H9 (cell line): ENCODE results near the gene SPTAN1. TPM values are rescaled to one million over a fixed set of nuclear protein-coding genes. Genes with fewer than 3 reads are reported as not detected.

Experiments
- DNase-seq: peaks from one replicate; pipeline ENCODE4 v3.0.0-alpha.2; 2017
- H2AFZ ChIP-seq: one replicate; pipeline ENCODE4 v1.6.1; 2013; ENCODE audit warnings: mild to moderate bottlenecking, low read length, control low read depth, moderate library complexity
- H2AK5ac ChIP-seq: 2 replicates; pipeline ENCODE4 v1.6.1; 2013; ENCODE audit warnings: low read length, control low read depth, mixed read lengths; ENCODE audit not compliant: insufficient read length
- H2BK120ac ChIP-seq: one replicate; pipeline ENCODE4 v1.6.1; 2013; ENCODE audit warnings: low read depth, mild to moderate bottlenecking, low read length, control low read depth, inconsistent platforms; ENCODE audit not compliant: poor library complexity, severe bottlenecking
- H2BK12ac ChIP-seq: 2 replicates; pipeline ENCODE4 v1.6.1; 2013; ENCODE audit warnings: low read length, control low read depth, mixed read lengths, low read depth; ENCODE audit not compliant: insufficient read length
- H2BK15ac ChIP-seq: 2 replicates; pipeline ENCODE4 v1.6.1; 2013; ENCODE audit warnings: low read depth, low read length, control low read depth
- H2BK20ac ChIP-seq: one replicate; pipeline ENCODE4 v1.6.1; 2013; ENCODE audit warnings: low read depth, mild to moderate bottlenecking, low read length, control low read depth, inconsistent platforms; ENCODE audit not compliant: poor library complexity, severe bottlenecking
- H2BK5ac ChIP-seq: 2 replicates; pipeline ENCODE4 v1.6.1; 2013; ENCODE audit warnings: low read length, control low read depth, mixed read lengths; ENCODE audit not compliant: insufficient read length
- H3K14ac ChIP-seq: 2 replicates; pipeline ENCODE4 v1.6.1; 2013; ENCODE audit warnings: low read length, control low read depth; ENCODE audit not compliant: insufficient read depth
- H3K18ac ChIP-seq: 2 replicates; pipeline ENCODE4 v1.6.1; 2013; ENCODE audit warnings: low read depth, mild to moderate bottlenecking, mixed read lengths, low read length, control low read depth; ENCODE audit not compliant: insufficient read length
- H3K23ac ChIP-seq: 2 replicates; pipeline ENCODE4 v1.6.1; 2013; ENCODE audit warnings: low read length, control low read depth, mixed read lengths, low read depth; ENCODE audit not compliant: insufficient read length
- H3K23me2 ChIP-seq: 2 replicates; pipeline ENCODE4 v1.6.1; 2013; ENCODE audit warnings: low read depth, mild to moderate bottlenecking, mixed read lengths, low read length, control low read depth; ENCODE audit not compliant: insufficient read length, poor library complexity, severe bottlenecking
- H3K27ac ChIP-seq: 2 replicates; pipeline ENCODE4 v1.5.1; 2013; ENCODE audit warnings: low read length, control low read depth, mixed read lengths, low read depth; ENCODE audit not compliant: insufficient read length
- H3K27me3 ChIP-seq: 2 replicates; pipeline ENCODE4 v1.6.1; 2013; ENCODE audit warnings: low read length, control low read depth, inconsistent platforms; ENCODE audit not compliant: insufficient read depth
- H3K4ac ChIP-seq: 2 replicates; pipeline ENCODE4 v1.6.1; 2013; ENCODE audit warnings: low read depth, mild to moderate bottlenecking, control low read depth, inconsistent platforms, low read length, moderate library complexity
- H3K4me1 ChIP-seq: 2 replicates; pipeline ENCODE4 v1.6.1; 2013; ENCODE audit warnings: low read length, control low read depth, inconsistent platforms; ENCODE audit not compliant: insufficient read depth
- H3K4me2 ChIP-seq: 2 replicates; pipeline ENCODE4 v1.6.1; 2013; ENCODE audit warnings: low read length, control low read depth, mixed read lengths; ENCODE audit not compliant: insufficient read length, insufficient read depth
- H3K56ac ChIP-seq: 2 replicates; pipeline ENCODE4 v1.6.1; 2013; ENCODE audit warnings: low read depth, mild to moderate bottlenecking, mixed read lengths, low read length, control low read depth; ENCODE audit not compliant: insufficient read length
- H3K79me1 ChIP-seq: 2 replicates; pipeline ENCODE4 v1.6.1; 2013; ENCODE audit warnings: low read depth, mild to moderate bottlenecking, moderate library complexity, low read length, control low read depth, inconsistent platforms; ENCODE audit not compliant: insufficient read depth, poor library complexity, severe bottlenecking
- H3K79me2 ChIP-seq: 2 replicates; pipeline ENCODE4 v1.6.1; 2013; ENCODE audit warnings: low read length, control low read depth, inconsistent platforms; ENCODE audit not compliant: insufficient read depth
- H3K9ac ChIP-seq: 2 replicates; pipeline ENCODE4 v1.6.1; 2013; ENCODE audit warnings: low read length, control low read depth, mixed read lengths; ENCODE audit not compliant: insufficient read length; ENCODE audit errors: extremely low read depth
- H3K9me3 ChIP-seq: one replicate; pipeline ENCODE4 v1.6.1; 2013; ENCODE audit warnings: low read depth, low read length, inconsistent platforms; ENCODE audit not compliant: control insufficient read depth
- H3T11ph ChIP-seq: one replicate; pipeline ENCODE4 v1.6.1; 2013; ENCODE audit warnings: mild to moderate bottlenecking, low read length, control low read depth, inconsistent platforms
- H4K20me1 ChIP-seq: one replicate; pipeline ENCODE4 v1.6.1; 2013; ENCODE audit not compliant: control insufficient read depth, insufficient read length, insufficient read depth
- H4K5ac ChIP-seq: 2 replicates; pipeline ENCODE4 v1.6.1; 2013; ENCODE audit warnings: low read depth, mild to moderate bottlenecking, mixed read lengths, low read length, control low read depth; ENCODE audit not compliant: insufficient read length
- H4K8ac ChIP-seq: replicated peaks from 2 replicates; pipeline ENCODE4 v1.6.1; 2013; ENCODE audit warnings: low read length, control low read depth, mixed read lengths, low read depth; ENCODE audit not compliant: insufficient read length
- H4K91ac ChIP-seq: 2 replicates; pipeline ENCODE4 v1.6.1; 2013; ENCODE audit warnings: low read depth, mild to moderate bottlenecking, moderate library complexity, mixed read lengths, low read length, control low read depth; ENCODE audit not compliant: insufficient read length
- H3K27ac Mint-ChIP-seq, 3 experiments: 2 replicates in 2 of 3; 3 replicates in 1 of 3; pipeline ENCODE4 v1.8.0; 2020 to 2021; ENCODE audit warnings: mixed read lengths in 3 of 3, mild to moderate bottlenecking in 1 of 3, moderate library complexity in 1 of 3
- H3K27me3 Mint-ChIP-seq: 2 replicates; pipeline ENCODE4 v1.8.0; 2021; ENCODE audit warnings: low read depth, mild to moderate bottlenecking, moderate library complexity, mixed read lengths
- H3K36me3 Mint-ChIP-seq, 3 experiments: 2 replicates in 2 of 3; 3 replicates in 1 of 3; pipeline ENCODE4 v1.8.0; 2020 to 2021; ENCODE audit warnings: low read depth in 3 of 3, mixed read lengths in 3 of 3; ENCODE audit not compliant: insufficient read depth in 1 of 3
- H3K4me1 Mint-ChIP-seq, 2 experiments: 2 replicates each; pipeline ENCODE4 v1.8.0; 2020; ENCODE audit warnings: mixed read lengths in 2 of 2
- H3K4me3 Mint-ChIP-seq, 2 experiments: 2 replicates in 1 of 2; 3 replicates in 1 of 2; pipeline ENCODE4 v1.8.0; 2020 to 2021; ENCODE audit warnings: mild to moderate bottlenecking in 2 of 2, mixed read lengths in 2 of 2, moderate library complexity in 1 of 2
- H3K9me3 Mint-ChIP-seq, 2 experiments: 2 replicates in 1 of 2; 3 replicates in 1 of 2; pipeline ENCODE4 v1.8.0; 2020; ENCODE audit warnings: mild to moderate bottlenecking in 2 of 2, mixed read lengths in 2 of 2, moderate library complexity in 1 of 2
- CTCF ChIP-seq: fragments of 200-600 bp; sonication (generic); conservative IDR thresholded peaks from 3 replicates; pipeline ENCODE4 v1.8.0; 2021; ENCODE audit warnings: antibody characterized with exemption, mild to moderate bottlenecking
- WGBS: extraction: QIAGEN DNeasy Blood & Tissue Kit; methylation state at CpG from one replicate; pipeline ENCODE4 v1.1.7; 2013; ENCODE audit warnings: missing lambda C conversion rate, low lambda C conversion rate, mixed read lengths; ENCODE audit not compliant: insufficient read length; ENCODE audit errors: extremely low coverage; 5-methylcytosine and 5-hydroxymethylcytosine counted together
- total RNA-seq: library from RNA; stranded (reverse); gene quantifications from 2 replicates; pipeline ENCODE4 v1.2.1, GENCODE V29; 2021

The SPTAN1 gene
- total RNA-seq, 1 experiment from 2014 or later = 213 TPM

- TF ChIP-seq CTCF = no peak
- Histone ChIP-seq H3K4me1 (no peaks in the 10 kb centered on the region), H3K79me2 (no peaks in the 10 kb centered on the region), H4K8ac (no peak overlapping the region), H3K27ac (no peak overlapping the region), H3K23ac (no peak overlapping the region), H3K4ac (no peak overlapping the region), H3K4me2 (no peak overlapping the region), H3K9me3 (no peaks in the 10 kb centered on the region), H4K5ac (no peak overlapping the region), H3K27me3 (no peaks in the 10 kb centered on the region), H2BK5ac (no peak overlapping the region), H3K56ac (no peak overlapping the region), H2BK12ac (no peak overlapping the region), H3K23me2 (no peaks in the 10 kb centered on the region), H4K91ac (no peak overlapping the region), H4K20me1 (no peaks in the 10 kb centered on the region), H2AFZ (no peak overlapping the region), H2BK15ac (no peak overlapping the region), H3K14ac (no peak overlapping the region), H2BK120ac (no peak overlapping the region), H2BK20ac (no peak overlapping the region), H3K79me1 (no peaks in the 10 kb centered on the region), H3K18ac (no peak overlapping the region), H2AK5ac (no peak overlapping the region), H3T11ph (no peak overlapping the region), H3K9ac (no peak overlapping the region)
- DNase-seq = no peak
- no peak overlapping the region for H3K4me3 Mint-ChIP-seq
- WGBS = no CpG with 5 or more reads among the region's 4 CpGs
- peaks cover 8 to 57% (median 40%) of the 10 kb centered on the region in 3 experiments; a peak in 6 of 7 replicates for H3K36me3 Mint-ChIP-seq
- H3K9me3 Mint-ChIP-seq = no peaks in the 10 kb centered on the region
- no peaks in the 10 kb centered on the region for H3K4me1 Mint-ChIP-seq
- no peaks in the 10 kb centered on the region for H3K27me3 Mint-ChIP-seq
- peak overlapping the region in 1 of 3 experiments; percentile 70; a peak in 1 of 7 replicates for H3K27ac Mint-ChIP-seq
These were observed 23.2 kb upstream of the SPTAN1 start for GRCh38 chr9:128529191-128529590.
